Endodermal cell (in vitro differentiated cells): ENCODE measurements around the gene AEBP1. TPM values are rescaled to one million over a fixed set of nuclear protein-coding genes. Genes with fewer than 3 reads are reported as not detected.
A peak's percentile ranks its signal among the peaks of the same experiment; 100 is the strongest.

Experiments used
- DNase-seq: peaks from one replicate; pipeline ENCODE4 v3.0.0-alpha.2; 2017
- H3K27ac ChIP-seq: 2 replicates; pipeline ENCODE4 v1.5.1; 2013; ENCODE audit warnings: mild to moderate bottlenecking, low read depth, low read length, moderate library complexity
- H3K27me3 ChIP-seq: 2 replicates; pipeline ENCODE4 v1.6.1; 2013; ENCODE audit warnings: mild to moderate bottlenecking, low read length, moderate library complexity; ENCODE audit not compliant: insufficient read depth, control insufficient read depth, poor library complexity, severe bottlenecking
- H3K36me3 ChIP-seq: 2 replicates; pipeline ENCODE4 v1.7.0; 2013; ENCODE audit warnings: mild to moderate bottlenecking, low read length, moderate library complexity; ENCODE audit not compliant: control insufficient read depth, insufficient read depth
- H3K4me1 ChIP-seq: one replicate; pipeline ENCODE4 v1.7.0; 2013; ENCODE audit warnings: low read length; ENCODE audit not compliant: control insufficient read depth, insufficient read depth
- H3K4me3 ChIP-seq: 2 replicates; pipeline ENCODE4 v1.5.1; 2013; ENCODE audit warnings: mild to moderate bottlenecking, low read length, moderate library complexity
- H3K9ac ChIP-seq: 2 replicates; pipeline ENCODE4 v1.6.1; 2013; ENCODE audit warnings: mild to moderate bottlenecking, low read length, moderate library complexity; ENCODE audit not compliant: poor library complexity, severe bottlenecking; ENCODE audit errors: extremely low read depth
- H3K9me3 ChIP-seq: 2 replicates; pipeline ENCODE4 v1.6.1; 2013; ENCODE audit warnings: mild to moderate bottlenecking, low read length, moderate library complexity; ENCODE audit not compliant: control insufficient read depth
- H3K27ac Mint-ChIP-seq: 2 replicates; pipeline ENCODE4 v1.8.0; 2020; ENCODE audit warnings: mixed read lengths
- H3K27me3 Mint-ChIP-seq: 2 replicates; pipeline ENCODE4 v1.8.0; 2021; ENCODE audit warnings: mild to moderate bottlenecking, mixed read lengths; ENCODE audit not compliant: insufficient read depth
- H3K36me3 Mint-ChIP-seq: 2 replicates; pipeline ENCODE4 v1.8.0; 2020; ENCODE audit warnings: low read depth, mixed read lengths
- H3K4me1 Mint-ChIP-seq: 2 replicates; pipeline ENCODE4 v1.8.0; 2020; ENCODE audit warnings: mixed read lengths
- H3K4me3 Mint-ChIP-seq: 2 replicates; pipeline ENCODE4 v1.8.0; 2020; ENCODE audit warnings: mild to moderate bottlenecking, moderate library complexity, mixed read lengths
- H3K9me3 Mint-ChIP-seq: 2 replicates; pipeline ENCODE4 v1.8.0; 2020; ENCODE audit warnings: mild to moderate bottlenecking, mixed read lengths
- CTCF ChIP-seq: fragments of 200-600 bp; sonication (generic); conservative IDR thresholded peaks from 2 replicates; pipeline ENCODE4 v1.5.0; 2021; ENCODE audit warnings: antibody characterized with exemption, mild to moderate bottlenecking
- WGBS, 2 experiments: methylation state at CpG; one replicate each; pipeline versions ENCODE4 v1.1.5 to v1.1.7; 2013; ENCODE audit warnings: missing lambda C conversion rate in 2 of 2, mixed read lengths in 1 of 2; ENCODE audit not compliant: insufficient coverage in 1 of 2, insufficient read length in 1 of 2; 5-methylcytosine and 5-hydroxymethylcytosine counted together
- total RNA-seq, 2 donors: library from RNA; stranded (reverse); fragmentation: NEBNext Ultra II Directional in 1 of 2; extraction: Animal tissue kit (Norgen Biotek cat#: 25700) in 1 of 2; gene quantifications; 2 replicates in 1 of 2; 3 replicates in 1 of 2; pipeline ENCODE4 v1.2.1, GENCODE V29; 2021

Gene AEBP1
- total RNA-seq, 2 donors from 2014 or later: 55.2 to 65.8 TPM

- H3K36me3 Mint-ChIP-seq: peaks cover 3% of the 10 kb centered on the region
- WGBS, 2 experiments: 94% methylated on average over 2 to 3 of the region's 3 CpGs
These were observed 20.3 kb upstream of the AEBP1 start for GRCh38 chr7:44083796-44084195.

DNA sequence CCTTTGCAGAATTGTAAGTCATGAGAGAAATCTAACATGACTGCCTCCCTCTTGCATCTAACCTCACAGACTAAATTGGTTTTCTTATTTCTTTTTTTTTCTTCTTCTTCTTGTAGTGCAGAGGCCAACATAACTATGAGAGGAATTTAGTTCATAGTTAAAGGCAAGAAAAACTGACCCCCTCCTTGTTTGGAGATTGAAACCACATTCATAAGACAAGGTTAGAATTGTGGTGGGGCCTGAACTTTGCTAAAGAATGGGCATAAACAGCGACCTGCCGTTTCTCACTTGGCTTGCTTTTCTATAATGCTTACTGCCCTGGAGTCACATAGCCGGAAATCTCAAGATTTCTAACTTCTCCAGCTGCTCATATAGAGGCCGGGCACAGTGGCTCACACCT, 19.4 kb upstream of the AEBP1 start:
- whole genome bisulfite sequencing, 2 experiments: 90 to 100% methylated on average over 4 of the region's 4 CpGs
- Mint-ChIP-seq H3K4me3 (no peak overlapping the region), H3K27ac (no peak overlapping the region), H3K27me3 (peaks cover 17% of the 10 kb centered on the region), H3K9me3 (no peaks in the 10 kb centered on the region), H3K4me1 (no peaks in the 10 kb centered on the region), H3K36me3 (peaks cover 3% of the 10 kb centered on the region)
- no peak overlapping the region for H3K27ac ChIP-seq
- H3K9ac ChIP-seq: no peak overlapping the region
- H3K9me3 ChIP-seq: no peaks in the 10 kb centered on the region
- no peak for DNase-seq
- peaks cover 8% of the 10 kb centered on the region for H3K36me3 ChIP-seq
- H3K4me1 ChIP-seq: no peaks in the 10 kb centered on the region
- TF ChIP-seq CTCF: no peak
- no peaks in the 10 kb centered on the region for H3K27me3 ChIP-seq
- no peak overlapping the region for H3K4me3 ChIP-seq

More at GRCh38 chr7:44083796-44084195, 20.3 kb upstream of the AEBP1 start:
- H3K9me3 ChIP-seq: no peaks in the 10 kb centered on the region
- no peak overlapping the region for H3K4me3 ChIP-seq
- H3K9me3 Mint-ChIP-seq: no peaks in the 10 kb centered on the region
- H3K4me3 Mint-ChIP-seq: peak overlapping the region; percentile 80
- no peak for TF ChIP-seq CTCF
- no peak overlapping the region for H3K27ac ChIP-seq
- peaks cover 8% of the 10 kb centered on the region for H3K36me3 ChIP-seq
- no peak for DNase-seq
- H3K4me1 ChIP-seq: no peaks in the 10 kb centered on the region
- H3K27me3 Mint-ChIP-seq: peaks cover 17% of the 10 kb centered on the region
- H3K27me3 ChIP-seq: no peaks in the 10 kb centered on the region
- no peaks in the 10 kb centered on the region for H3K4me1 Mint-ChIP-seq
- H3K9ac ChIP-seq: no peak overlapping the region
- no peak overlapping the region for H3K27ac Mint-ChIP-seq

DNA sequence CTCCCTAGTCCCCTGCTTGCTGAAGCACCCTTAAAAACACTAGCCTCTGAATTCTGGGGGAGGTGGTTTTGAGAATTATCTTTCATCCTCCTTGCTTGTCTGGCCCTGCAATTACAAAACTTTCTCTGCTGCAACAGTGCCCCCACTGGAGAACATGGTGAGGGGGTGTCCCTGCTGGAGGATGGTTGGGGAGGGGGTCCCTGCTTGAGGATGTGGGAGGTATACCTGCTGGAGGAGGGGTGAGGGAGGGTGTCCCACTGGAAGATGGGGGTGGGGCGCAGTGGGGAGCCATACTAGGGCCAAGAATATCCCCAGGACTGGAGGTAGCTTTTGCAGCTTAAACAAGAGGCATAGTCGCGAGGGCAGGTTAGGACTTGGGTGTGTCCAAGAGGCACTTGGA, 18.6 kb upstream of the AEBP1 start:
- DNase-seq: peak; percentile 47
- Mint-ChIP-seq H3K27ac (no peak overlapping the region), H3K4me3 (no peak overlapping the region), H3K36me3 (peaks cover 3% of the 10 kb centered on the region), H3K27me3 (peaks cover 17% of the 10 kb centered on the region), H3K9me3 (no peaks in the 10 kb centered on the region), H3K4me1 (no peaks in the 10 kb centered on the region)
- Histone ChIP-seq H3K4me1 (no peaks in the 10 kb centered on the region), H3K36me3 (peaks cover 1% of the 10 kb centered on the region), H3K27me3 (no peaks in the 10 kb centered on the region), H3K9me3 (no peaks in the 10 kb centered on the region), H3K9ac (no peak overlapping the region), H3K27ac (no peak overlapping the region), H3K4me3 (no peak overlapping the region)
- TF ChIP-seq CTCF: peak; percentile 47
- 70 to 79% methylated on average over 2 to 3 of the region's 3 CpGs for WGBS, 2 experiments
